GM12865 (cell line): ENCODE data around the gene DTNBP1.

ENCODE experiments used
- DNase-seq: peaks from one replicate; pipeline ENCODE4 v3.0.0; 2010; ENCODE audit warnings: low read depth
- H3K4me3 ChIP-seq: 2 replicates; pipeline ENCODE4 v1.5.1; 2011; ENCODE audit warnings: mild to moderate bottlenecking, low read depth, low read length, control low read depth
- CTCF ChIP-seq: IDR thresholded peaks from 2 replicates; pipeline ENCODE4 v1.5.1; 2011; ENCODE audit warnings: low read length, control low read depth, low read depth, inconsistent platforms; ENCODE audit not compliant: insufficient read depth; ENCODE audit errors: missing control alignments

DTNBP1 gene

GRCh38 chr6:15627821-15628220 lies 35.0 kb downstream of the DTNBP1 start:
- TF ChIP-seq CTCF = no peak
- no peak for DNase-seq

GRCh38 chr6:15626878-15627674 lies 35.8 kb downstream of the DTNBP1 start:
- DNase-seq = no peak
- TF ChIP-seq CTCF = no peak
- no peak overlapping the region for H3K4me3 ChIP-seq

More at GRCh38 chr6:15627821-15628220, 35.0 kb downstream of the DTNBP1 start:
- no peak overlapping the region for H3K4me3 ChIP-seq

GRCh38 chr6:15626160-15626559 lies 36.7 kb downstream of the DTNBP1 start:
- no peak for DNase-seq
- no peak overlapping the region for H3K4me3 ChIP-seq
- no peak for TF ChIP-seq CTCF

- no peak overlapping the region for H3K4me3 ChIP-seq
- no peak for DNase-seq
- peak; percentile 2 for TF ChIP-seq CTCF
Observed at GRCh38 chr6:15623276-15624116, 39.3 kb downstream of the DTNBP1 start.

- no peak for TF ChIP-seq CTCF
- no peak overlapping the region for H3K4me3 ChIP-seq
- DNase-seq = no peak
Observed at GRCh38 chr6:15622045-15622740, 40.6 kb downstream of the DTNBP1 start.

GRCh38 chr6:15621203-15622044 lies 41.4 kb downstream of the DTNBP1 start:
- DNase-seq = peak; percentile 76
- no peak overlapping the region for H3K4me3 ChIP-seq
- TF ChIP-seq CTCF = no peak
